Measurements from ENCODE around the gene DZANK1.

Gene DZANK1

GRCh38 chr20:18430172-18430826 lies 36.5 kb downstream of the DZANK1 start:
- no peak for DNase-seq (ENCODE audit: low read depth, low spot score)
- CTCF ChIA-PET, result interaction anchor here (1.1 to 1.5 kb wide), 2 partner anchors 10 to 16 kb away, joined by 3 to 5 read pairs; no protein-coding TSS in a partner anchor
- POLR2A ChIA-PET, result no interaction called here
- no peak overlapping the region for H3K4me3 ChIP-seq (ENCODE audit: low read depth, low read length)
- TF ChIP-seq, protein P1, sequence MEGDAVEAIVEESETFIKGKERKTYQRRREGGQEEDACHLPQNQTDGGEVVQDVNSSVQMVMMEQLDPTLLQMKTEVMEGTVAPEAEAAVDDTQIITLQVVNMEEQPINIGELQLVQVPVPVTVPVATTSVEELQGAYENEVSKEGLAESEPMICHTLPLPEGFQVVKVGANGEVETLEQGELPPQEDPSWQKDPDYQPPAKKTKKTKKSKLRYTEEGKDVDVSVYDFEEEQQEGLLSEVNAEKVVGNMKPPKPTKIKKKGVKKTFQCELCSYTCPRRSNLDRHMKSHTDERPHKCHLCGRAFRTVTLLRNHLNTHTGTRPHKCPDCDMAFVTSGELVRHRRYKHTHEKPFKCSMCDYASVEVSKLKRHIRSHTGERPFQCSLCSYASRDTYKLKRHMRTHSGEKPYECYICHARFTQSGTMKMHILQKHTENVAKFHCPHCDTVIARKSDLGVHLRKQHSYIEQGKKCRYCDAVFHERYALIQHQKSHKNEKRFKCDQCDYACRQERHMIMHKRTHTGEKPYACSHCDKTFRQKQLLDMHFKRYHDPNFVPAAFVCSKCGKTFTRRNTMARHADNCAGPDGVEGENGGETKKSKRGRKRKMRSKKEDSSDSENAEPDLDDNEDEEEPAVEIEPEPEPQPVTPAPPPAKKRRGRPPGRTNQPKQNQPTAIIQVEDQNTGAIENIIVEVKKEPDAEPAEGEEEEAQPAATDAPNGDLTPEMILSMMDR (IDR thresholded peaks at IDR 0.05; ENCODE audit: insufficient read depth, low read length, missing control alignments), result no peak

GRCh38 chr20:18428490-18429173 lies 38.2 kb downstream of the DZANK1 start:
- no peak for DNase-seq (ENCODE audit: low read depth, low spot score)
- TF ChIP-seq, protein P1 (IDR thresholded peaks at IDR 0.05; ENCODE audit: insufficient read depth, low read length, missing control alignments), result no peak
- ChIA-PET CTCF (no interaction called here), POLR2A (no interaction called here)
- no peak overlapping the region for H3K4me3 ChIP-seq (ENCODE audit: low read depth, low read length)

- CTCF ChIA-PET, result no interaction called here
Observed at GRCh38 chr20:18427214-18427613, 39.6 kb downstream of the DZANK1 start.

DNA sequence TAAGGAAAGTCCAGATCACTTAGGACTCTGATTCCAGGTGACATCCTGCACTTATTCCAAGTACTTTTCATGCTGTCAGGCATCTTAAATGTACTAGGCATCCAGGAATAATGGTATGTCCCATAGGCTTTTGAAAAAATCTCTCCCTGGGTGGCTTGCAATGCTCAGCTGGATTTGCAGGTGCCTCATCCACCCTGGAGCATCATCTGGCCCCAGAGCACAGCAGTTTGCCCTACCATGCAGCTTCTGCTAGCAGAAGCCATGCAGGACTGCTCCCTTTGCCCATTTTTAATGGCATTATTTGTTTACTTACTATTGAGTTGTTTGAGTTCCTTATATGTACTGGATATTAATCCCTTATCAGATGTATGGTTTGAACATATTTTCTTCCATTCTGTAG lies 45.2 kb downstream of the DZANK1 start:
- TF ChIP-seq, protein P1 (IDR thresholded peaks at IDR 0.05; ENCODE audit: insufficient read depth, low read length, missing control alignments), result no peak
- ChIA-PET POLR2A (no interaction called here), CTCF (interaction anchor here (2.0 kb wide), 1 partner anchor 9 kb away, joined by 7 read pairs; no protein-coding TSS in a partner anchor)
- no peak overlapping the region for H3K4me3 ChIP-seq (ENCODE audit: low read depth, low read length)
- DNase-seq (ENCODE audit: low read depth, low spot score), result no peak

More at GRCh38 chr20:18427214-18427613, 39.6 kb downstream of the DZANK1 start:
- no peak for DNase-seq (ENCODE audit: low read depth, low spot score)
- POLR2A ChIA-PET, result no interaction called here
- H3K4me3 ChIP-seq (ENCODE audit: low read depth, low read length), result no peak overlapping the region
- TF ChIP-seq, protein P1 (IDR thresholded peaks at IDR 0.05; ENCODE audit: insufficient read depth, low read length, missing control alignments), result no peak

DNA sequence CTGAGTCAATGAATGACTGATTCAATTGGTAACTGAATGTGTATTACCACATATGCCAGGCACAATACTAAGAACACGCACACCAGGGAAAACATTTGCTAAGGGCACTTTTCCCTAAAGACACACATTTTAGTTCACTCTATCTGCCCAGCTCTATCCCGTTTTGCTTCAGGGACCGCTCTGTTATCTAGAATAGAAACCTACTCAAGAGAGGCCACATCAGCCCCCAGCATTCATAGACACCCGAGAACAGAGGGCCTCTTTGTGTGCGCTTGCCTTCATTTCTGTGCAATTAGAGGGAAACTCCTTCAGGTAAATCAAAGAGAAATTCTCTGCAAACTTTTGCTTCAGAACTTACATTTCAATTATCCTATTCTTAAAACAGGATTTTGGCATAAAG lies 50.3 kb downstream of the DZANK1 start:
- no peak overlapping the region for H3K4me3 ChIP-seq (ENCODE audit: low read depth, low read length)
- ChIA-PET CTCF (no interaction called here), POLR2A (no interaction called here)
- DNase-seq (ENCODE audit: low read depth, low spot score), result no peak
- TF ChIP-seq, protein P1 (IDR thresholded peaks at IDR 0.05; ENCODE audit: insufficient read depth, low read length, missing control alignments), result no peak

DNA sequence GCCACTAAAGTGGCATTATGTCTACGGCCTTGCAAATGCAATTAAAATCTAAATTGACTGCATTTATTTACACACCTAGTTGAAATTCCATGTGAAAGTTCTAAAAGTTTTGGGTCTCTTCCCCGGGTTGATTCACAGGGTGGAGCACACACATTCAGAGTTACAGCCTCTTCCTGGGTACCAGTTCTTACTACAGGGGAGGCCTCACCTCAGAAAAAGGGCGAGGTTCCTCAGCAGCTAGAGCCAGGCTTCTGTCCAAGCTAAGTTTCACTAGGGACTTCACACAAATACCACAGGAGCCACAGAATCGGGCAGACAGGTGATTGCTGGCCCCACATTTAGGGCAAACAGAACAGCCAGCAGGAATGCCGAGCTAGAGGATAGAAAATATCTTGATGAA lies 52.7 kb downstream of the DZANK1 start:
- ChIA-PET POLR2A (no interaction called here), CTCF (interaction anchor here (1.5 to 3.0 kb wide), 3 partner anchors 10 to 93 kb away, joined by 4 to 17 read pairs (median 5); no protein-coding TSS in a partner anchor)
- H3K4me3 ChIP-seq (ENCODE audit: low read depth, low read length), result no peak overlapping the region
- TF ChIP-seq, protein P1 (IDR thresholded peaks at IDR 0.05; ENCODE audit: insufficient read depth, low read length, missing control alignments), result no peak
- DNase-seq (ENCODE audit: low read depth, low spot score), result no peak
